GM21367 (cell line): ENCODE data around the gene UGT1A9.
"Not testable (repeated sequence)": the region's sequence is repeated elsewhere in the genome, so short reads cannot be mapped to it uniquely, and the experiment has no call there.

Experiments
- ATAC-seq: cut with Tn5 transposase; IDR thresholded peaks from one replicate; pipeline ENCODE4 v1.9.1; 2021; ENCODE audit not compliant: unreplicated experiment

Gene UGT1A9

DNA sequence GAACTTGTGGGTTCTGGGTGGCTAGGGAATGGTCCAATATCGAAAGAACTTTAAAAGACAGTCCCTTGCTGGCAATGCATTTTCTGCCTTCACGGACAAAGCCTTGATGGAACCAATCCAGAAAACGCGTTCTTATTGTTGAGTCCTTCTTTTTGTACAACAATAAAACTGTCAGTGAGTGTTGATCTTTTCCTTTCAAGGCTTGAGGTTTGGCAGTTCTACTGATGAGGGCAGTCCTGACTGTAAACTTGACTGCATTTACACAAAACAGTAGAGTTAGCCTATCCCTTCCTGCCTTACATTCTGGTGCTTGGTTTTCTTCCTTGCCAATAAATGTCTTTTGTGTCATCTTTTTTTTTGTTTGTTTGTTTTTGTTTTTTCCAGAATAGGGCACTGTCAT lies 7.5 kb downstream of the UGT1A9 start:
- ATAC-seq, result no peak

DNA sequence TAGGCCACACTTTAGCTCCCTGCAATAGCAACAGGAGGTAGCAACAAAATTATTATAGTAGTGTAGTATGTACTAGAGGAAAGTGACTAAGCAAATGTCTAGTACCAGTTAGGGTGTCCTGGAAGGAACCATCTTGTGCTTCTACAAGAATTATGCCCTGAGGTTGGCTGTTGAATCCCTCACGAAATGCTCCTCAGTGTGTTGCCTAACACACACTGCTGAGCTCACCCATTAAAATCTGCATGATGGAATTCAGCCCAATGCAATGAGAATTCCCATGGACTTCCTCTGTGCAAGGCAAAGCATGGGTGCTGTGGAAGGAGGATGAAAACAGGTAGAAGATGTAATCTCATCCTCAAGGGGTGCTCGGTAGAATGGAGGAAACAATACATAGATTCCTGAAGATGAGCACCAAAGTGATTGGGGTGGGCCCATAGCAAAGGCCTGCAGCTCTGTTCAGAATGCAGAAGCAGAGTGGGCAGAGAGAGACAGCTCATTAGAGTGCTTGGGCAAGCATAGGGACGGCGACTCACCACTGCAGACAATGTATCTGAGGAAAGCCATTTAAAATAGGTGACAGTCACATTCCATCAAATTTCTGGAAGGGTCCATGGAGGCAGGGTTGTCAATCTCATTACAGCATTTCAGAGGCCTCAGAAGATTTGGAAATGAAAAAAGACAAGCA lies 8.8 kb downstream of the UGT1A9 start:
- ATAC-seq, result no peak

GRCh38 chr2:233681521-233682099 lies 9.9 kb downstream of the UGT1A9 start, which contains the start of gene UGT1A7:
UGT1A7 (plus strand) TSS chr2:233681901; CDS start chr2:233681938, 37 bp downstream.
- ATAC-seq, result no peak

DNA sequence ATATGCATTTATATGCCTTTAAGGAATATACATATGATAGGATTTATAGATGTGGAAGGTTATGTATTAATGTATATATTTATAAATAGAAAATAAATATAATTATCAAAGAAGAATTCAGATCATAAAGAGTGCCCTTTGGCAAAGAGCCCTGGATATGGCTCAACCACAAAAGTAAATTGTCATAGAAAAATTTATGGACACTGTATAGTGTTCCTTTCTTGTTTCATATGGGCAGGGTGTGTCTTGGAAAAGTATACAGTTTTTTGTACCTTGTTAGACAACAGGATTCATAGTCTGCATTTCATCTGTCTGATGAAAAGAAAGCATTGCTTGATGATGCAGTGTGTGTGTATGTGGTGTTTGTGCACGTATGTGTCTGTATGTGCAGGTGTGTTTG lies 12.9 kb downstream of the UGT1A9 start:
- ATAC-seq, result no peak

GRCh38 chr2:233686928-233687327 lies 15.2 kb downstream of the UGT1A9 start:
- ATAC-seq, result no peak

DNA sequence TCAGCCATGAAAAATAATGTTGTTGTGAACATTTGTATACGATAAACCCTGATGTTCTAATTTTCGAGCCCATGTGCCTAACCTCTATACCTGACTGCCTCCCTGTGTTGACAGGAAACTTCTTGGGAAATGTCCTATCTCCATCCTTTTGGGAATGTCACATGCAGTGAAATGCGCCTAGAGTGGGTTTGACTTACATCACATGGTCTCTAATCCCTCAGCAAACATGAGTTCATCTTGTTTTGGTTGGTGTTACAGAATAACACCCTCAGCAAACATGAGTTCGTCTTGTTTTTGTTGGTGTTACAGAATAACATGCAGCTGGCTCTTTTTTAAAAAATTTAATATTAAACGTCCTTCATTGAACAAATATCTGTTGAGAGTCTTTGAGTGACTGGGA lies 16.6 kb downstream of the UGT1A9 start:
- ATAC-seq, result no peak

DNA sequence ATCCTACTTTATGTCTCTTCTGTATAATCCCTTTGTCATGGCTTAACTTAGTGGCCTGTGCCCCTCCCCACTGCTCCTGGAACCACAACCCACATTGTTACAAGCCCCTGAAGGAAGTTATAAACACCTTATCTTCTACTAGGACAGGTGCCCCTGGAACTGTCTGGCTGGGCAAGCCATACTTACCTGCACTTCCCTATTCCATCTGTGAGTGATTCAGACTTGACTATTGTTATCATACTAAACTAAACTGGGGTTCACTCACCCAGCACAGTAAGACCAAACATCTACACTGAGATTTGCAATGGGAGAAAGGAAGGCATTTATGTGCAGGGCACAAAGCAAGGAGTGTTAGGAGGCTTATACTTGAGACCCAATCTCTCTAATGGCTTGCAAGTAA lies 17.3 kb downstream of the UGT1A9 start:
- no peak for ATAC-seq

- no peak for ATAC-seq
Measured at GRCh38 chr2:233689501-233689900, 17.8 kb downstream of the UGT1A9 start.

- ATAC-seq, result no peak
Measured at GRCh38 chr2:233690444-233690843, 18.7 kb downstream of the UGT1A9 start.

DNA sequence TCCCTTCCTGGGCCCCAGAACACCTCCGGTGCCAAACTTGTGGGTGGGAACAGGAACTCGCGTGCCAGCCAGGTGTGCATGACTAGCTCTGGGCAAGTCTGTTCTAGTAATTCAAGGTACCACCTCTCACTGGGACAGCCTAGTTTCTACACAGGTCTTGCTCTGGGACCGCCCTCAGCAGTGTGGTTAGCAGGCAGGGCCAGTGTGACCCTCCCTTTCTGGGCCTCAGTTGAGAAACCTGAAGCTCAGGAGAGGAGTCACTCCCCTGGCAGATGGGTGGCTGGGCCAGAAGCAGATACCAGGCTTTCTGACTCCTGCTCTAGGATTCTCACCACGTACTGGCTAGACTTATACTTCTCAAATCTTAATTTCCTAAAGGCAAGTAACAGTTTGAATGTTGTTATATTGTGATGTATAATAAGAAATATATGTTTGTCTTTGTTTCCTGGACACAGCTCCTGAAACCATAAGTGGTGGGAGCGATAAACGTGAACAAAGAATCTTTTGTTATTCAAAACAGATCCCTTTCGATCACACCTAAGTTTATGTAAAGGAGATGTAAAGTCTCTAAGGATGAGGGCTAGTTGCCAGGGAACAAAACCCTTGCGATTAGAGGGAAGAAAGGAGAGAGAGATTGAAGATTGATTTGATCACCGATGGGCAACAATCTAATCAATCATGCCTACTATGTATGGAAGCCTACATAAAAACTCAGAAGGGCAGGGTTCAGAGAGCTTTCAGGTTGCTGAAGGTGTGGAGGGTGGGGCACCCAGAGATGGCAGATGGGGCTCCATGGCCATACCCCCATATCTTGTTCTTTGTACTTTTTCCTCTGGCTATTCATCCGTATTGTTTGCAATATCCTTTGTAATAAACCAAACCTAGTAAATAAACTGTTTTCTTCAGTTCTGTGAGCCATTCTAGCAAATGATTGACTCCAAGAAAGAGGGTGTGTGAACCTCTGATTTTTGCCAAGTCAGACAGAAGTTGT lies 20.0 kb downstream of the UGT1A9 start:
- no peak for ATAC-seq

GRCh38 chr2:233692648-233693047 lies 20.9 kb downstream of the UGT1A9 start, which contains the start of gene UGT1A6:
UGT1A6 (plus strand) TSS chr2:233692890; CDS start chr2:233693005, 115 bp downstream.
- no peak for ATAC-seq

DNA sequence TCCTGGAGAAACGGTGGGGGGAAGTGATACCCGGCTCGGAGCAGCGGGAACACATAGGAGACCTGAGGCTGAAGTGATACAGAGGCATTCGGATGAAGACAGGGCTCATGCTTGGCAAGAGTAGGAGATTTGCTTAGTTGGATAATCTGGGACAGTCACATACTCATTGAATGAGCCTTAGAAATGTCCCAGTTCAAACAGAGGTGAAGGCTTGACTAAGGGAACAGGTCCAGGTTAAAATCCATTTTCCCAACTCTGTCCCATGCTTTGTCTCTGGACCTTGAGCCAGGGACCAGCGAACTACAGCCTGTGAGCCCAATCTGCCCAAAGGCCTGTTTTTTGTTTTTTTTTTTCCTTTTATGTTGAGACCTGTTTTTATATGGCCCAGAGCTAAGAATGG lies 22.3 kb downstream of the UGT1A9 start:
- no peak for ATAC-seq

DNA sequence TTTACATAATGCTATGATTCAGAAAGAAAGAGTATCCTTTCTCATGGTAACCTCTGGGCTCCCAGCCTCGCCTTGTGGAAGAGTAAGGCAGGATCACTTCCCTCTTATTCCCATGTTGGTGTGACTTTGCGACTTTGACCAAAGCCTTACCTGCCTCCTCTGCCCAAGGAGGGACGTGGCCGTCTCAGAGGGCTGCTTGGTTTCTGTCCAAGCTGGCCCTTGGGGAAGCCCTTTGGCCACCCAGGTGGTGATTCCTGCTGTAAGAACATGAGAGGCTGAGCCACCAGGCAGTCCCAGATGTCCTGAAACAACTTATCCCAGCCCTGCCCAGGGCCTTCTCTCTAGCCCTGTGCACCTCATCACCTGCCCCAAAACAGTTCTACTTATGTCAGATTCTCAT lies 27.0 kb downstream of the UGT1A9 start:
- ATAC-seq, result no peak

GRCh38 chr2:233699424-233700027 lies 27.8 kb downstream of the UGT1A9 start:
- no peak for ATAC-seq

- no peak for ATAC-seq
Measured at GRCh38 chr2:233700028-233700635, 28.4 kb downstream of the UGT1A9 start.

DNA sequence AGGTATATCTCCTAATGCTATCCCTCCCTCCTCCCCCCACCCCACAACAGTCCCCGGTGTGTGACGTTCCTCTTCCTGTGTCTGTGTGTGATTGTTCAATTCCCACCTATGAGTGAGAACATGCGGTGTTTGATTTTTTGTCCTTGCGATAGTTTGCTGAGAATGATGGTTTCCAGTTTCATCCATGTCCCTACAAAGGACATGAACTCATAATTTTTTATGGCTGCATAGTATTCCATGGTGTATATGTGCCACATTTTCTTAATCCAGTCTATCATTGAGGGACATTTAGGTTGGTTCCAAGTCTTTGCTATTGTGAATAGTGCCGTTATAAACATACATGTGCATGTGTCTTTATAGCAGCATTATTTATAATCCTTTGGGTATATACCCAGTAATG lies 29.1 kb downstream of the UGT1A9 start:
- ATAC-seq, result not testable (repeated sequence)

- ATAC-seq, result no peak
Measured at GRCh38 chr2:233702238-233702637, 30.5 kb downstream of the UGT1A9 start.

- ATAC-seq, result no peak
Measured at GRCh38 chr2:233705911-233706506, 34.3 kb downstream of the UGT1A9 start.

- ATAC-seq, result no peak
Measured at GRCh38 chr2:233706720-233707119, 35.0 kb downstream of the UGT1A9 start.

DNA sequence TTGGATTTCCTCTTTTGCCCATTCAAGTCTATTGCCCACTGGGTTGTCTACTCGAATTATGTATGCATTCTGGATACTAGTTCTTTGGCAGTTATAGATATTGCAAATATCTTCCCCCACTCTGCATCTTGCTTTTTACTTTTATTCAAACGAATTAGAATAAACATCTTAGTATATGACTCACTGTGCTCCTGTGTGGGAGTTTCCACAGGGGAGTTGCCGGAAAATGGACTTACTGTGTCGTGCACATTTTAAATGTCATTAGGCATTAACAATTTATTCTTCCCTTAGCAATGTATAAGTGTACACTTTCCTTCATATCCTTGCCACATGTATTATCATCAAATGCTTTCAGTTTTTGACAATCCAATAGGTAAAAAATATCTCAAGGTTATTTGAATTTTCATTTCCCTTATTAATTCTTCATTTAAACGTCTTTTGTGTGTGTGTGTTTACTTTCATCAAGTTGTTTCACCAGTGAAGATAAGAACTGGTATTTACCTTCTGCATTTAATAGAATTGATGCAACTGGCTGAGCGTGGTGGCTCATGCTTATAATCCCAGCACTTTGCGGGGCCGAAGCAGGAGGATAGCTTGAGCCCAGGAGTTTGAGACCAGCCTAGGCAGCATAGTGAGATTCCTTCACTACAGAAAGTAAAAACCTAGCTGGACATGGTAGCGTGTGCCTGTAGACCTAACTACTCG lies 36.4 kb downstream of the UGT1A9 start:
- ATAC-seq, result no peak
